Testis (tissue), 2 donors: ENCODE measurements around the gene CCDC71L.
"Not testable (repeated sequence)": the region's sequence is repeated elsewhere in the genome, so short reads cannot be mapped to it uniquely, and the experiment has no call there.

ENCODE experiments used
- POLR2A ChIP-seq: fragments of 450-650 bp; IDR thresholded peaks from one replicate; pipeline ENCODE4 v1.6.1; 2017; ENCODE audit warnings: antibody characterized with exemption, mild to moderate bottlenecking, moderate library complexity
- TF ChIP-seq, protein P1 (sequence below), 3 experiments: fragments of 450-650 bp in 2 of 3; fragments of 200-600 bp in 1 of 3; sonication (generic) in 1 of 3; IDR thresholded peaks; one replicate each; pipeline ENCODE4 v1.5.1; 2016 to 2019; ENCODE audit warnings: antibody characterized with exemption in 3 of 3, mild to moderate bottlenecking in 2 of 3, moderate library complexity in 1 of 3

DNA sequence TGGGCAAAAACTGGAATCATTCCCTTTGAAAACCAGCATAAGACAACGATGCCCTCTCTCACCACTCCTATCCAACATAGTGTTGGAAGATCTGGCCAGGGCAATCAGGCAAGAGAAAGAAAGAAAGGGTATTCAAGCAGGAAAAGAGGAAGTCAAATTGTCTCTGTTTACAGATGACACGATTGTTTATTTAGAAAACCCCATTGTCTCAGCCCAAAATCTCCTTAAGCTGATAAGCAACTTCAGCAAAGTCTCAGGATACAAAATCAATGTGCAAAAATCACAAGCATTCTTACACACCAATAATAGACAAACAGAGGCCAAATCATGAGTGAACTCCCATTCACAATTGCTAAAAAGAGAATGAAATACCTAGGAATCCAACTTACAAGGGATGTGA lies 15.5 kb upstream of the CCDC71L start:
- TF ChIP-seq, protein P1, sequence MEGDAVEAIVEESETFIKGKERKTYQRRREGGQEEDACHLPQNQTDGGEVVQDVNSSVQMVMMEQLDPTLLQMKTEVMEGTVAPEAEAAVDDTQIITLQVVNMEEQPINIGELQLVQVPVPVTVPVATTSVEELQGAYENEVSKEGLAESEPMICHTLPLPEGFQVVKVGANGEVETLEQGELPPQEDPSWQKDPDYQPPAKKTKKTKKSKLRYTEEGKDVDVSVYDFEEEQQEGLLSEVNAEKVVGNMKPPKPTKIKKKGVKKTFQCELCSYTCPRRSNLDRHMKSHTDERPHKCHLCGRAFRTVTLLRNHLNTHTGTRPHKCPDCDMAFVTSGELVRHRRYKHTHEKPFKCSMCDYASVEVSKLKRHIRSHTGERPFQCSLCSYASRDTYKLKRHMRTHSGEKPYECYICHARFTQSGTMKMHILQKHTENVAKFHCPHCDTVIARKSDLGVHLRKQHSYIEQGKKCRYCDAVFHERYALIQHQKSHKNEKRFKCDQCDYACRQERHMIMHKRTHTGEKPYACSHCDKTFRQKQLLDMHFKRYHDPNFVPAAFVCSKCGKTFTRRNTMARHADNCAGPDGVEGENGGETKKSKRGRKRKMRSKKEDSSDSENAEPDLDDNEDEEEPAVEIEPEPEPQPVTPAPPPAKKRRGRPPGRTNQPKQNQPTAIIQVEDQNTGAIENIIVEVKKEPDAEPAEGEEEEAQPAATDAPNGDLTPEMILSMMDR (IDR thresholded peaks at IDR 0.05): not testable (repeated sequence)
- TF ChIP-seq POLR2A: not testable (repeated sequence)
